ENCODE results near the gene GATAD2A. TPM values are rescaled to one million over a fixed set of nuclear protein-coding genes. Genes with fewer than 3 reads are reported as not detected.

GATAD2A gene
- polyA plus RNA-seq, 3 donors: 46.4 to 58.0 (median 54.2) TPM

- no peak for DNase-seq (ENCODE audit: extremely low read depth in 1 of 11, low read depth in 9 of 11, low spot score in 4 of 11)
Measured at GRCh38 chr19:19495614-19496603, 90.4 kb downstream of the GATAD2A start.

- no peak for DNase-seq (ENCODE audit: extremely low read depth in 1 of 11, low read depth in 9 of 11, low spot score in 4 of 11)
Measured at GRCh38 chr19:19498255-19498991, 92.9 kb downstream of the GATAD2A start.

DNA sequence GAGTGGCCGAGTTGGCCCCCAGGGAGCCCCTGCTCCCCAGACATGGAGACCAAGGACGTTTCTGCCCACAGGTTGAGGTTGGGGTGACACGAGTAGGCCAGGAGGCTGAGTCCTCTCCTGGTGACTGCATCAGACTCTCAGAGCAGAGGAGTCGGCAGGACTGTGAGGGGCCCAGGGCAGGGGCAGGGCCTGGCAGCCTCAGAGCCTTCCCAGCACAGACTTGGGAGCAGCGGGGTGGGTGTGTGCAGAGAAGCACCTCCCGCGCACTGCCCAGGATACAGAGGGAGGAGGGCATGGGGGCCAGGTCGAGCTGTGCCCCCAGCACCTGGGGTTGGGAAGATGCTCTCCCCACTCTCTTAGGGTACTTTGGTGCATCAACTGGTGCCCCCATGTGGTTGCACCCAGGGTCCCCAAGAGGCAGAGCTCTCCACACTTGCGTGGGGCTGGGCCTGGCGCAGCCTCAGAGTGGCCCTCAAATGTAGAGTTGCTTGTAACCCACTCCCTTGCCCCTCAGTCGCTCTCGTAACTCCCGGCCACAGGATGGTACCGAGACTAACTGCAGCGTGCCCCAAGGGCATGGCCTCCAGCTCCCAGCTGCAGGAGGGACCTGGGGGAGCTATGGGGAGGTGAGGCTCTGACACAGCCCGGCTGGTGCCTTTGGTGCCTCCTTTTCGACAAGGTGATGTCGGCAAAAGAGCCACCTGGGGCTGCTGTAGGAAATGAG lies 94.0 kb downstream of the GATAD2A start:
- no peak for DNase-seq (ENCODE audit: extremely low read depth in 1 of 11, low read depth in 9 of 11, low spot score in 4 of 11)

GRCh38 chr19:19500975-19501644 lies 95.6 kb downstream of the GATAD2A start:
- DNase-seq (ENCODE audit: extremely low read depth in 1 of 11, low read depth in 9 of 11, low spot score in 4 of 11): no peak

- no peak for DNase-seq (ENCODE audit: extremely low read depth in 1 of 11, low read depth in 9 of 11, low spot score in 4 of 11)
Measured at GRCh38 chr19:19501798-19502197, 96.3 kb downstream of the GATAD2A start.

DNA sequence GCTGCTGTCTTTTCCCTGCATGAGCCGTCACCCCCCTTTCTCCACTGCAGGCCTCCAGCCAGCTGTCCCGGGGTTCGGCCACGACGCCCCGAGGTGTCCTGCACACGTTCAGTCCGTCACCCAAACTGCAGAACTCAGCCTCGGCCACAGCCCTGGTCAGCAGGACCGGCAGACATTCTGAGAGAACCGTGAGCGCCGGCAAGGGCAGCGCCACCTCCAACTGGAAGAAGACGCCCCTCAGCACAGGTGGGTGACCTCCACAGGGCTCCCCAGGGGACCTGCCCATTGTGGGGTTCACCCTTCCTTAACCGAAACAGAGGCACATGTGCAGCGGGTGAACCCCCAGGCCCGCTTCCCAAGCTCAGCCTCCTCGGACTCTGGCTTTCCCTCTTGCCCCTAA lies 96.8 kb downstream of the GATAD2A start:
- no peak for DNase-seq (ENCODE audit: extremely low read depth in 1 of 11, low read depth in 9 of 11, low spot score in 4 of 11)

GRCh38 chr19:19502808-19503602 lies 97.5 kb downstream of the GATAD2A start:
- DNase-seq (ENCODE audit: extremely low read depth in 1 of 11, low read depth in 9 of 11, low spot score in 4 of 11): no peak

- DNase-seq (ENCODE audit: extremely low read depth in 1 of 11, low read depth in 9 of 11, low spot score in 4 of 11): no peak
Measured at GRCh38 chr19:19504754-19505668, 99.5 kb downstream of the GATAD2A start.

GRCh38 chr19:19505669-19506326 lies 100.3 kb downstream of the GATAD2A start:
- DNase-seq (ENCODE audit: extremely low read depth in 1 of 11, low read depth in 9 of 11, low spot score in 4 of 11): no peak

- DNase-seq (ENCODE audit: extremely low read depth in 1 of 11, low read depth in 9 of 11, low spot score in 4 of 11): no peak
Measured at GRCh38 chr19:19506592-19506991, 101.1 kb downstream of the GATAD2A start.

DNA sequence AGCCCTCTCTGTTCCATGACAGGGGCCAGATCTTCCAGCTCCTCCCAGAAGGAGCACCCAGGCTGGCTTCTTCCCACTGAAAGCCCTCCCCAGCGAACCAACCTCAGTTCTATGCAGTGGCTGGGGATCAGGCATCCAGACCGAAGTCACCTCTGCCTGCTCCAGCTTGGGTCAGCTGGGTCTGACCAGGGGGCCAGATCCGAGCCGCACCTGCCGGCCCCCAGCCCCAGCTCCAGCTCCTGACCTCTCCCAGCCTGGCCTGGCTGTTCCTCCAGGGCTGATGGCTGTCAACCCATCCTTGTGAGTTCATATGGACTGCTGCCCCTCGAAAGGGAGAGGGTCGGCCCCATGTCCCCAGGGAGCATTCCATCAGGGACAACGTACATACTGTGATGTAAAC lies 101.9 kb downstream of the GATAD2A start:
- DNase-seq (ENCODE audit: extremely low read depth in 1 of 11, low read depth in 9 of 11, low spot score in 4 of 11): no peak

DNA sequence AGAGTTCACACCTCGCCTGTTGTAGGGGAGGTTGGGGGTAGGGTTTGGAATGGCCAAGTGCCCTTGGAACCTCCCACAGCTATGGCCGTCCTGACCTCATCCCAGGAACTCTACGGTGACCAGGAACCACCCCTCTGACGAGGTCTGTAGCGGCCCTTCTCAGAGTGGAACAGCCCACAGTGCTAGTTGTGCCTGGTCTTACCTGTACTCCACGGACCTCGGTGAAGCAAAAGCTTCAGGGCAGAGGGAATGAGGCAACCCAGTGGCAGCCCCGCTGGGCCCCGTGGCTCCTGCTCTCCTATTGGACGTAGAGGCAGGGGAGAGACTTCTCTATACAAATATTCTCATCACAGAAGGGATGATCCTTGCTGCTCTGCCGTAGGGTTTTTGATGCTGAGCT lies 102.7 kb downstream of the GATAD2A start:
- DNase-seq (ENCODE audit: extremely low read depth in 1 of 11, low read depth in 9 of 11, low spot score in 4 of 11): no peak

- DNase-seq (ENCODE audit: extremely low read depth in 1 of 11, low read depth in 9 of 11, low spot score in 4 of 11): no peak
Measured at GRCh38 chr19:19510432-19510831, 105.0 kb downstream of the GATAD2A start.

DNA sequence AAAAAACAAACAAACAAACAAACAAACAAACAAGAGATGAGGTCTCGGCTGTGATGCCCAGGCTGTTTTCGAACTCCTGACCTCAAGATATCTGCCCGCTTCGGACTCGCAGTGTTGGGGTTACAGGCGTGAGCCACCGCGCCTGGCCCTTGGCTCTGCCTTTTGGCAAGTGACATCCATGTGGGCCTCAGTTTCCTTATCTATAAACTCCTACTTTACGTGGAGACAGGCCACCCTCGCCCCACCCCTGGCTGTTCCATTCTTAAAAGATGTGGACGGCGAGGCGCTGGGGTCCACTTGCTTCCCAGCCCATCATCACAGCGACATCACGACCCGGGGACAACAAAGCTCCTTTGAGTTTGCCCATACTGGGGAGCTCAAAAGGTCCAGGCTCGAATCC lies 108.2 kb downstream of the GATAD2A start:
- no peak for DNase-seq (ENCODE audit: extremely low read depth in 1 of 11, low read depth in 9 of 11, low spot score in 4 of 11)

DNA sequence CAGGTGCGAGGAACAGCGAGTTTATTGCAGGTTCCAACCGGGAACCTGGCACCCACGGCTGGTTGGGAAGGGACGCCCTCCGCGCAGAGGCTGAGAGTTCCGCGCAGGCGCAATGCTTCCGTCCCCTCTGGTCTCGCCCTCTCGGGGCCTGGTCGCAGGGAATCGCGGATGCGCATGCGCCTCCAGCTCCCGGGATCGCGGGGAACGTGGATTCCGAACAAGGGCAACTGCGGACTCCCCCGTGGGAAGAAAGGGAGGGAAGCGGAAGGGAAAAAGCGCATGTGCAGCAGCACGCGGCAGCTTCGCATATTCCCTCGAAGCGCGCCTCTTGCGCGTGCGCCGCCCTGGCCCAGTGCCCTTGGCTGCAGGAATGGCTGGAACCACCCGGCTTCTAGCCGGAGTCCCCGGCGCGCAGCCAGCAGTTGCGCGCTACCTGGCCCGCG lies 108.8 kb downstream of the GATAD2A start:
- peak in 8 of 11 donors; percentile 58 to 74 (median 64) for DNase-seq (ENCODE audit: extremely low read depth in 1 of 11, low read depth in 9 of 11, low spot score in 4 of 11)

DNA sequence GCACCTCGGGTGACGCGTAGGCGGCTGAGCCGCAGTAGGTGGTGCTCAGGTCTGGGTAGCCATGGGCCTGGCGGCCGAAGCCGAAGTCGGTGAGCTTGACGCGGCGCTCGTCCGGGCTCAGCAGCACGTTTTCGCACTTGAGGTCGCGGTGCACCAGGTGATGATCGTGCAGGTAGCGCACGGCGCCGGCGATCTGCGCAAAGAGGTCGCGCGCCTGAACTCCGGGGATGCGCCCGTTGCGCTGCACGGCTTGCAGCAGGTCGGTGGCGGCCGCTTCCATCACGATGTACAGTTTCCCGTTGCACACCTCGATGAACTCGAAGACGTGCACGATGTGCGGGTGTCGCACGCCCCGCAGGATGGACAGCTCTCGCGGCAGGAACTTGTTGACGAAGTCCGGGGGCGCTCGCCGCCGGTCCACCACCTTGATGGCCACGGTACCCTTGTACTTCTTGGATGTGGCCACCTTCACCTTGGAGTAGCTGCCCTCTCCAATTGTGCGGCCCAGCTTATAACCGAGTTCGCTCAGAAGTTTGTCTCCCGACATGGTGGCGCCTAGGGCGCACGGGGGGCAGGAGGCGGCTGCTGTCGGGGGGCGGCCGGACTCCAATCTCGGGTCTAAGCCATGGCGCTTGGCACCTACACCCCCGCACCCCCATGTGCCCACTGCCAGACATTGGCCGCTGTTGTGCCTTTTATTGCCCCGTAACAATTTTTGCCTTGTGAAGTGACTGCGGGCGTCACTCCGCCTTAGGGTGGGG lies 109.6 kb downstream of the GATAD2A start, which contains the start of gene TSSK6:
Gene TSSK6, minus strand, starts transcription at position 668 of the 761 bp plus-strand sequence. Its CDS starts 121 bp downstream, at position 547.
- DNase-seq (ENCODE audit: extremely low read depth in 1 of 11, low read depth in 9 of 11, low spot score in 4 of 11): no peak

All from renal cortex interstitium (tissue), 11 donors.